Measurements from ENCODE around the gene BATF2. TPM values are rescaled to one million over a fixed set of nuclear protein-coding genes. Genes with fewer than 3 reads are reported as not detected.

The BATF2 gene
- total RNA-seq, 4 donors from 2014 or later: 0.38 to 0.76 TPM; not detected in 2

DNA sequence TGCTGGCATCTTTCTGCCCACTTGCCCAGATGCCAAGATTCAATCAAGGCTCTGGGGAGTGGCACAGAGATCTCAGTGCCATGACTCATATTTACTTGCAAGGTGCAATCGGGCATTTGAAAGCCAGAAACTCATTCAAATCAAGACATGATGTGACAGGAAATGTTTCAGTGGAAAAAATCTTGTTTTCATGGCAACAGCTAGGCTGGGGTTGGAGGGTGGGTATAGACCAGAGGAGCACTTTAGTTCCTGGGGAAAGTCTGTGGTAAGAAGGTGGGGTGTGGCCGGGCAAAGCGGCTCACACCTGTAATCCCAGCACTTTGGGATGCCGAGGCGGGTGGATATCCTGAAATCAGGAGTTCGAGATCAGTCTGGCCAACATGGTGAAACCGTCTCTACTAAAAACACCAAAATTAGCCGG, 26.0 kb downstream of the BATF2 start:
- TF ChIP-seq POLR2A (IDR thresholded peaks at IDR 0.05): no peak
- TF ChIP-seq, protein P1, sequence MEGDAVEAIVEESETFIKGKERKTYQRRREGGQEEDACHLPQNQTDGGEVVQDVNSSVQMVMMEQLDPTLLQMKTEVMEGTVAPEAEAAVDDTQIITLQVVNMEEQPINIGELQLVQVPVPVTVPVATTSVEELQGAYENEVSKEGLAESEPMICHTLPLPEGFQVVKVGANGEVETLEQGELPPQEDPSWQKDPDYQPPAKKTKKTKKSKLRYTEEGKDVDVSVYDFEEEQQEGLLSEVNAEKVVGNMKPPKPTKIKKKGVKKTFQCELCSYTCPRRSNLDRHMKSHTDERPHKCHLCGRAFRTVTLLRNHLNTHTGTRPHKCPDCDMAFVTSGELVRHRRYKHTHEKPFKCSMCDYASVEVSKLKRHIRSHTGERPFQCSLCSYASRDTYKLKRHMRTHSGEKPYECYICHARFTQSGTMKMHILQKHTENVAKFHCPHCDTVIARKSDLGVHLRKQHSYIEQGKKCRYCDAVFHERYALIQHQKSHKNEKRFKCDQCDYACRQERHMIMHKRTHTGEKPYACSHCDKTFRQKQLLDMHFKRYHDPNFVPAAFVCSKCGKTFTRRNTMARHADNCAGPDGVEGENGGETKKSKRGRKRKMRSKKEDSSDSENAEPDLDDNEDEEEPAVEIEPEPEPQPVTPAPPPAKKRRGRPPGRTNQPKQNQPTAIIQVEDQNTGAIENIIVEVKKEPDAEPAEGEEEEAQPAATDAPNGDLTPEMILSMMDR (IDR thresholded peaks at IDR 0.05): peak in 1 of 6 experiments; percentile 6
- intact Hi-C loops (cut with DNase I): no loop called here
- 19 to 51% methylated on average over 6 to 8 of the region's 8 CpGs for WGBS, 2 donors
- Histone ChIP-seq H3K4me1 (peaks cover 0 to 33% (median 5%) of the 10 kb centered on the region in 3 donors), H3K4me3 (no peak overlapping the region), H3K36me3 (no peaks in the 10 kb centered on the region), H3K27ac (peak overlapping the region; percentile 65 to 81 (median 72)), H3K27me3 (peaks cover 0 to 10% (median 0%) of the 10 kb centered on the region in 4 donors), H3K9me3 (no peaks in the 10 kb centered on the region)
- no peak for DNase-seq

DNA sequence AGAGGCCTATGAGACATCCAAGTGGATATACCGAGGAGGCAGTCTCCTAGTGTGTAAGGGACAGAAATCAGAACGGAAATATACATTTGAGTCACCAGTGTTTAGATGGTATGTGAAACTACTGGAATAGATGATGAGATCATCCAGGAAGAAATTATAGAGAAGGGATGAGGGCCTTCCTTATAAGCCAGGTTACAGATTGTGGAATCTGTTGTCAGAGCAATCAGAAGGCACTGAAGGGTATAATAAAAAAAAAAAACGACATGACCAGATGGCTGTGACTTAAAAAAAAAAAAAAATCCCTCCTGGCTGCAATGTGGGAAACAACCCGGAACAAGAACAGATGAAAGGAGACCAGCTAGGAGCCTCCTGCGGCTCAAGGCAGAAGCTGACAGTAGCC, 27.6 kb downstream of the BATF2 start:
- DNase-seq: no peak
- intact Hi-C loops (cut with DNase I): no loop called here
- H3K4me3 ChIP-seq: no peak overlapping the region
- H3K9me3 ChIP-seq: no peaks in the 10 kb centered on the region
- H3K27me3 ChIP-seq: peaks cover 0 to 10% (median 0%) of the 10 kb centered on the region in 4 donors
- H3K4me1 ChIP-seq: peaks cover 0 to 33% (median 5%) of the 10 kb centered on the region in 3 donors
- no peaks in the 10 kb centered on the region for H3K36me3 ChIP-seq
- WGBS, 2 donors: 23 to 37% methylated on average over 5 of the region's 5 CpGs
- no peak for TF ChIP-seq POLR2A (IDR thresholded peaks at IDR 0.05)
- H3K27ac ChIP-seq: peak overlapping the region in 3 of 4 donors; percentile 65 to 81 (median 72)

DNA sequence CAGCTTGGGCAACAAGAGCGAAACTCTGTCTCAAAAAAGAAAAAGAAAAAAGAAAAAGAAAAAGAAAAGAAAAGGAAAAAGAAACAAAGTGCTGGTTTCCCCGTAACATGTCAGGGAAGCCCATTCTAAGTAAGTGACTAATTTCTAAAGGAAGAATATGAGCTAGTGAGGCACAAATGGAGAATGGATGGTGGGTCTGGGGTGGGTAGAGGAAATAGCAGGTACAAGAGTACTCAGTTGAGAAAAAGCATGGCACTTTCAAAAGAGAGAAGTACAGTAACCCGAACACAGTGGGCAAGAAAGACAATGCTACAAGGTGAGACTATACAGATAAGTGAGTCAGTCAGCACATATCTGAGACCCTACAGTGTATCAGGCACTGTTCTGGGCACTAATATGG, 29.4 kb downstream of the BATF2 start:
- Histone ChIP-seq H3K36me3 (no peaks in the 10 kb centered on the region), H3K27ac (no peak overlapping the region), H3K4me1 (peaks cover 0 to 32% (median 5%) of the 10 kb centered on the region in 3 donors), H3K27me3 (peaks cover 0 to 8% (median 0%) of the 10 kb centered on the region in 4 donors), H3K4me3 (no peak overlapping the region), H3K9me3 (no peaks in the 10 kb centered on the region)
- WGBS, 2 donors: 62 to 81% methylated on average over 3 of the region's 3 CpGs
- DNase-seq: no peak
- TF ChIP-seq, protein P1 (IDR thresholded peaks at IDR 0.05): no peak
- no peak for TF ChIP-seq POLR2A (IDR thresholded peaks at IDR 0.05)
- intact Hi-C loops (cut with DNase I): no loop called here

DNA sequence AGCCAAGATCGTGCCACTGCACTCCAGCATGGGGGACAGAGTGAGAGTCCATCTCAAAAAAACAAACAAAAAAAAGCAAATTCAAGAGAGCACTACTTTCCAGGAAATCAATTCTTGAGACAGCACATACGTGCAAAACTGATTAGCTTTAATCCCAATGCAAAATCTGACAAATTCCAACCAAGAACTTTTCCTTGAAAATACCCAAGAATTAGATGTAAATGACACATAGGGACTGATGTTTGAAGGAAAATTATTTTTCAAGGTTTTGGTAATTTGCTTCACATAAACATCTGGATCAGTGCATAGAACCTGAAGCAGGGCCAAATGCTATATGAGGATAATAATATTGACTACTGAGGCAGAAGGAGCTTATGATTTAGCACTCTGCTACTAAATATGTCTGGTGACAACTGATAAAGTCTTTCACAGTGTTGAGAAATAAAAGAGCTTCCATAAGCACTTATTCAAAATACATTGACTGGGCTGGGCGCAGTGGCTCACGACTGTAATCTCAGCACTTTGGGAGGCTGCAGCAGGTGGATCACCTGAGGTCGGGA, 33.6 kb downstream of the BATF2 start:
- Histone ChIP-seq H3K9me3 (no peaks in the 10 kb centered on the region), H3K27me3 (no peaks in the 10 kb centered on the region), H3K36me3 (no peaks in the 10 kb centered on the region), H3K27ac (no peak overlapping the region), H3K4me1 (peaks cover 0 to 6% (median 0%) of the 10 kb centered on the region in 3 donors), H3K4me3 (no peak overlapping the region)
- intact Hi-C loops (cut with DNase I): no loop called here
- 80 to 83% methylated on average over 5 of the region's 5 CpGs for WGBS, 2 donors
- no peak for DNase-seq
- no peak for TF ChIP-seq POLR2A (IDR thresholded peaks at IDR 0.05)
- TF ChIP-seq, protein P1 (IDR thresholded peaks at IDR 0.05): no peak

DNA sequence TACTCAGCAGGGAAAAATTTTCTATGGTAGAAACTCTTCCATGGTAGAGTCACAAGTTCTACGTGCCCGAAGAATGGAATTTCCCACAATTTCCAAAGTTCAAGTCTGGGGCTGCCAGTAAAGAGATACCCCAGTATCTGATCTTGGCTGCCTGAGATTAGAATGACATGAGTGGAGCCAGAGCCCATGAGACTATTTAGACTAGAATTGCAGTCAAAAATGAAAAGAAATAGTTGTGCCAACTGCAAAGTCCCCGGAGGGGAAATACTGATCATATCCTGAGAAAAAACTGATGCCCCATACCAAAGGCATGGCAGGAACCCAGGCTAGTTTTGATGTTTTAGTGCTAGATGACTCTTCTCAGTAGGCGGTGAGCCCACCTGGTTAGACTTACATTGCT, 36.1 kb downstream of the BATF2 start:
- peaks cover 0 to 6% (median 0%) of the 10 kb centered on the region in 3 donors for H3K4me1 ChIP-seq
- no peak overlapping the region for H3K4me3 ChIP-seq
- WGBS, 2 donors: 25 to 50% methylated on average over 4 of the region's 4 CpGs
- DNase-seq: no peak
- TF ChIP-seq POLR2A (IDR thresholded peaks at IDR 0.05): no peak
- TF ChIP-seq, protein P1 (IDR thresholded peaks at IDR 0.05): no peak
- no peaks in the 10 kb centered on the region for H3K27me3 ChIP-seq
- no peak overlapping the region for H3K27ac ChIP-seq
- no peaks in the 10 kb centered on the region for H3K9me3 ChIP-seq
- intact Hi-C loops (cut with DNase I): no loop called here
- no peaks in the 10 kb centered on the region for H3K36me3 ChIP-seq
